GM19025 (cell line): ENCODE results near the gene TMBIM1.

Source experiments
- ATAC-seq: cut with Tn5 transposase; IDR thresholded peaks from one replicate; pipeline ENCODE4 v1.9.1; 2021; ENCODE audit warnings: mild to moderate bottlenecking, low read depth, moderate library complexity; ENCODE audit not compliant: unreplicated experiment

Gene TMBIM1

GRCh38 chr2:218293715-218294429, 1.6 kb upstream of the TMBIM1 start:
- no peak for ATAC-seq

- ATAC-seq, result no peak
Observed at GRCh38 chr2:218291318-218292047, 820 bp downstream of the TMBIM1 start.

DNA sequence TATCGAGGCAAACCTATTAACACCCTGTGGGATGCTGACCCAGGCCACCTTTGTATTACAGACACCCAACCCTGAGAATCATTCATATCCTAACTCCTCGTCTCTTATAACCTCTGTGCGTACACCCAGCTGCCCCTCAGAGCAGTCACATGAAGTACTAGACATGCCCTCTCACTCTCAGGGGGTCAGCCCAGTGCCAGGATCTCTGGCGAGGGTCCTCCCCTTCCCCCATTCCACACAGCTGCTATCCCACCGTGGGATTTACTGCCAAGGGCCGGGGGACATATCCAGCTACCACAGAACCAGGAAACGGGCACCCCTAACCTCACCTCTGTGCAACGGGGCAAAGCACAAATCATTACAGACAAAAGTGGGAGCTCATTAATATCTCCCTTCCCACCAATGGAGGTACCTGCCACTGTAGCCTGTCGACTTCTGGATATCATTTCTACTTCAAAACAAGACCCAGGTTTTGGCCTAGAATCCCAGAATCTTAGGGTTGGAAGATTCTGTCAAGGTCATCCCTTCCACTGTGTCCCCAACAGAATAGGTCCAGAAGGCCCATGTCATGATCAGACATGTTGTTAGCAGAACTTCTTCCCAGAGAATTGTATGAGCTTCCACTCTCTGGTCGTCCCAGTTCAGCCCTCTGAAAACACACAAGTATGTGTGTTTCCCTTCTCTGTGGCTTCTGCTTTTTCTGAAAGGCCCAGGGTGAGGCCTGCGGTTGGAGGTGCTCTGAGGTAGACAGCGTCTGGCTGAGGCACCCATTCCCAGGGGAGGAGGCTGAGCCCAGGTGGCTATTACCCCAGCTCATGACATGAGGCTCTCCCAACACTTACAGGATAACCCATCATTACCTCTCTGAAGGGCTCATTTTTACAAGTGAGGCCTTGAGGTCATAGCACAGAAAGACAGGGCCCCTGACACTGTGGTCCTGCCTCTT, 1.7 kb downstream of the TMBIM1 start:
- ATAC-seq, result peak; percentile 56

DNA sequence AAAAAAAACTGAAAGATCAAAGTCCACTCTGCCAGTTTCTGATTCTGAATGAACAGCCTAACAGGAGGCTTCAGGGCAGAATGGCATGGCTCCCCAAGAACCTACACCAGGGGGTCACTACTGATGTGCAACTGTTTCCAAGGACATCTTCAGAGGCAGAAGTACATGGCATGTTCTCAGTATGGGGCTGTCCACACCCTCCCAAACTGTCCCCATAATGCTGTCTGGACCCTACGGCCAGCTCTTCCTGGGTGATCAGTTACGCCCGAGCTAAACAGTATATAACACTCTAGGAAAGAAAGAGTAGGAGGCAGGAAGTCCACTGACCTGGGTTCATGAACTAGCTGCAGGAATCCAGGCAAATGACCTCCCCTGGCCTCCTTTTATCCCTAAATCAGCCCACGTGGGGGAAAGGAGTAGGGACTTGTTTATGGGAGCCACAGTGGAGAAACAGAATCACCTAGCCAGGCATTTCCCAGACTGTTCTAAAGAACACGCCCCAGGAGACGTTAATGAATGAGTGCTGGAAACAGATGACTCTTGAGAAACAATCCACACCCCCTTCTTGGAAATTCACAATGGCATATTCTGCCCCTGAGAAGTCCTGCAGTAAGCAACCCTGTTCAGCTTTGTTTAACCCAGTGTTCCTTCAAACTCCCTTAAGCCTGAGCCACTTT, 2.5 kb downstream of the TMBIM1 start:
- no peak for ATAC-seq

DNA sequence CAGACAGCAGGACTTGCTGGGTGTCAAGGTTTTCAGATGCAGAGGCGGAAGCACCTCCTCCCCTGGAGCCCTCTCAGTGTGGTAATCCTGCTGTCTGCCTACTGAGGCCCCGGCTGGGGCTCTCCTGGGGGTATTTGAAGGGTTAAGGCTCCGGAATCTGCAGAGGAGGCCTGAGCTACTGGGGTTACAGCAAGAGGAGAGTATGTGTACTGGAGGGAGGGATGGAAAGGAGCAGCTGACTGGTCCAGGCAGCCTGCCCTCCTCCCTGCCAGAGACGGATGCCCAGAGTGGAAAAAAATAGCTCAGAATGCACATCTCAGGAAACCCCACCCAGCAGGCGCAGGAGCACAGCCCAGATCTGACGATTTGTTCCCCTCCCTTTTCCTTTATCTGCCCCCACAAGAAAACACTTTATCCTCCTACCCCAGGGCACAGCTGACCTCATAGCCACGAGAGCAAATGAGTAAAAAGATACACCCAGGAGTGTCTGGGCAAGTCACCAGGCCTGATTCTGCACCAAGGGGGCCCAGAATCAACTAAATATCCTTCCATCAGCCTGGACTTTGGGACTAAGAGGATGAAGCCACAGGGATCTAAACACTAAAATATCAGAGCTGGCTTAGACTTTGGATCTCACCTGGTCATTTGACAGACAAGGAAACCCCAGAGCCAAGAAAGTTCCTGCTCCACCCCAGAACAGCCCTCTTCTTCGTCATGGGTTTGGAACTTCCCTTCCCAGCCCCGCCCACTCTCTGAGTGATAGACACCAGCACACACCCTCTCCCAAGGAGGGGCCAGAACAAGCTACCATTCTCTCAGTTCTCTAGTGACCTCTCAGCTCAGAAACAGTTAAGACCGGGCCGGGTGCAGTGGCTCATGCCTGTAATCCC, 5.5 kb downstream of the TMBIM1 start:
- peak; percentile 51 for ATAC-seq

DNA sequence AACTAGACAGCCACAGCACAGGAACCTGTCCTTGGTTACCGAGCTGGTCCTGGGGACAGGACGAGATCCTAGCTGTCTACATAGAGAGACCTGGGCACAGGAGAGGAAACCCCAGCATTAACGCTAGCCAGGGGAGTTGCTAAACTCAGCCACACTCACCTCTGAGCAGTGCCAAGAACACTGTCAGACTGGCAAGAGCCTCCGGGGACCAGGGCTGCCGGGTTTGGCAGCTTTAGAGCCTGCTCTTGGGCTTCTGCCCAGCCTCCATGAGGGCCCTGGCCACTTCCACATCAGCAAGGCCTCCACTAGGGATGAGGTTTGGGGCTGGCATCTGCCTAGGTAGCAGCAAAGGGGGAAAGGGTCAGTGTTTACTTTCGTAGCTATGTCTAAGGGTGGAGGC, 6.7 kb downstream of the TMBIM1 start:
- no peak for ATAC-seq

DNA sequence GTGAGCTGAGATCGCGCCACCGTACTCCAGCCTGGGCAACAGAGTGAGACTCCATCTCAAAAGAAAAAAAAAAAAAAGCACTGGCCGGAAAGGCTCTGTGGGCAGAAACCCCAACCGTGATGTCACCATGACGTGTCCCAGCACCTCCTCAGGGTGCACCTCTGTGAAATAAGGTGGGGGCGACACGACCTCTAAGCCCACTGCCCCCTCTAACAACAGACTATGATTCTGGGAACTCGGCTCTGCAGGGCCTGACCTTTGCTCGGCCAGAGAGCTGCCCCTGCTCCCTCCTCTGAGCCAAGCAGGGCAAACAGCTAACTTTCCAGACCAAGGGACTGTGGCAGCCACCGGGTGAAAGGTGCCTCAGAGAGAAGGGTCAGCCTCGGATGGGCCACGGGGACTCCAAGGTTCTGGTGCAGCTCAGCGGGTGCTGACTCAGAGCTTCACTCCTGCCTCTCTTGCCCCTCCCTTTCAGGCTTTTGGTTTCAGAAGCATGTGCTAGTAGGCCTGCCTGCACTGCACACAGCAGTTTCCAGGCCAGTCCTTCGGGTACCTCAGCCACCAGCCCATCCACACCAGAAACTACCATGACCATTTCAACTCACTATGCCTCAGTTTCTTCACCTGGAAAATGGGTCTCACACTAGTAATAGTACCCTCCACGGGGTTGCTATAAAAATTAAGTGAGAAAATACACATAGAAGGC, 8.0 kb downstream of the TMBIM1 start:
- peak; percentile 57 for ATAC-seq

GRCh38 chr2:218282173-218282991, 9.9 kb downstream of the TMBIM1 start:
- ATAC-seq, result no peak

DNA sequence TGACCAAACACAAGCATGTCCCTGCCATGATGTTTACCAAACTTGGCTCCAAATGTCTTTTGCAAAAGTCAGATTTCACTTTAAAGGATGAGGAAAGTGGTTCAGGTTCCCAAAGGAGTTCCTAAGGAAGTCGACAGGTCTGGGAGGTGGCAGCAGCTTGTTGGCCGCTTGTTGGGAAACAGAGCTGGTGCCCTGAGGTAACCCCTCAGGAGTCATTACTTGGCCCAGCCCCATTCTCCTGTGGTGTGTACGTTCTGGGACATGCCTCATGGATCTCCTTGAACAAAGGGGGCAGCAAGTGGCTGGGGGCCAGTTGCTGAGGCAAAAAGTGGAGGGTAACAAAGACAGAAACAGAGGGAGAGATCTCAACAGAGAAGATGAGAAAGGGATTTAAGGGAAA, 10.9 kb downstream of the TMBIM1 start:
- ATAC-seq, result no peak

DNA sequence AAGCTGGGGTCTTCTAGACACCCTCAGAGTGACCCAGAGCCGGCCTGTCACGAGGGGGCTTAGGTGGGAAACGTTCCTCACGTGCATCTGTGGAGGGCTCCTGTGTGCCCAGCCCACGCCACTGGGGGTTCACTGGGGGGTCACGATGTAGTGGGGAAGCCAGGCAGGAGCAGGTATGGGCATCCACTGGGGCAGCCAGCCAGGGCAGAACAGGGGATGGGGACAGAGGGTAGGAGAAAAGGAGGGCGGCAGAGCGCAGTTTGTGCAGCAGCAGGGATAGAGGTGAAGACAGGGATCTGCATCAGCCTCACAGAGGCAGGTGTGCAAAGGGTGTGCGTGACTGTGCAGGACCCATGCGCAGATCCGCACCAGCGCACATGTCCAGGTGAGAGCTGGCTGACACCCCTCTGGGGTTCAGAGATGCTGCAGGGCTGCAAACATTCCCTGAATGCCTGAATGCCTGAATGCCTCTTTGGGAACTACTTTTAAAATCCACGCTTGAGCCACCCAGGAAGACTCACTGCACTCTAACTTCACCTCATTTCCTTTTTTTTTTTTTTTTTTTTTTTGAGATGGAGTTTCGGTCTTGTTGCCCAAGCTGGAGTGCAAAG, 11.9 kb downstream of the TMBIM1 start:
- ATAC-seq, result no peak

DNA sequence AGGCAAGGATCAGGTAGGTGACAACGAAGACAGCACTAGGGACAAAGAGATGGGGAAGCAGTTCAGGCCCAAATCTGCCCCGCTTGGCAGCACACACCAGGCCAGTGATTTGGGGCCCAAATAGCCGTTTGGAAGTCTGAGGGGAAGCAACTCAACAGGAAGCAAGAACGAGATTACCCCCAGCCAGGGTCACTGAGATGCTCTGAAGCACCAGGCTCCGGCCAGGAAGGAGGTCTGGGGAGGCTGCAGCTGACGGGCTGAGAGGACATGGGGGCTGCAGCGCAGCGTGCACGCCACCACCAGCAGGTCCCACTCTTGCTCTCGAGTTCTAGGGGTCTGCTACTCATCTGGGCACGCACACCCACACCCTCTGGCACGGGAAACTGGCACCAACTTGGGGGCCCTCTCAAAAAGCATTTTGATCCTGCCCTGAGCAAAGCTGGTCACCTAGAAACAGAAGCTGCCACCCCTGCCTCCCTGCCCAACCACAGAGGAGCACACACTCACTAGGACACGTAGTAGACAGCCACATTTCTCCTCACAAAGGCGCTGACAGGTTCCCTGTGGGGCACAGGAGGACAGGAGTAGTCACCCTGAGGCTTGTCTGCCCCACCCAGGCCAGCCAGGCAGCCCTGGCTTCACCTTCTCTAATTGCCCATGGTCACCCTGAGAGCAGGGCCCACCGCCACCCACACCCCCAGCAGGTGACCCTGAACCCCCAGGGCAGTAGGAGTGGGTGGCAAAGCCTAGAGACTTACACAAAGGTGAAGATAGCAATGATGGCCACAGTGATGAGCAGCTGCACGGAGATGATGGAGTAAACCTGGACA, 13.6 kb downstream of the TMBIM1 start:
- no peak for ATAC-seq

DNA sequence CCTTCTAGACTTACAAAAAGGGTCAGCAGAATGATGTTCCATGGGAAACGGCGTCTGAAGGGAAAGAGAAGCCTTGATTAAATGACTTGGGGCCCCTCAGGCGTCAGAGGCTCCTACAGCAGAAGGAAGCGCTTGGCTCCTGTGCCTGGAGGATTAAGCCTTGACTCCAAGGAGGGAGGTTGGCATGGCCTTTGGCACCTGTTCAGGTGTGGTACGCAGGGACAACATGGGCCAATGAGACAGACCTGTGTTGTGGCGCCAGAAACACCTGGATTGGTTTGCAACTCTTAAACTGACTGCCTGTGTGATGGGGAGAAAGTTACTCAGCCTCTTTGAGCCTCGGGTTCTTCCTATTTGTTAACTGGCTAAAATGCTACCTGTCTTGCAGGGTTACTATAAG, 14.4 kb downstream of the TMBIM1 start:
- no peak for ATAC-seq

- ATAC-seq, result no peak
Observed at GRCh38 chr2:218276986-218277755, 15.1 kb downstream of the TMBIM1 start.

- no peak for ATAC-seq
Observed at GRCh38 chr2:218275371-218276072, 16.8 kb downstream of the TMBIM1 start.

GRCh38 chr2:218274586-218274985, 17.7 kb downstream of the TMBIM1 start:
- ATAC-seq, result no peak

- no peak for ATAC-seq
Observed at GRCh38 chr2:218273908-218274249, 18.4 kb downstream of the TMBIM1 start.
